Measurements from ENCODE around the gene WWC2.

- no peak for TF ChIP-seq CTCF (conservative IDR thresholded peaks at IDR 0.05)
- TF ChIP-seq ZFX (IDR thresholded peaks at IDR 0.05): no peak
These were observed 96.5 kb downstream of the WWC2 start for GRCh38 chr4:183195534-183195933.

All from C4-2B (cell line).